Astrocyte of the spinal cord (primary cell): ENCODE data around the gene SCRN3.
"Not testable (repeated sequence)": the region's sequence is repeated elsewhere in the genome, so short reads cannot be mapped to it uniquely, and the experiment has no call there.

ENCODE experiments used
- DNase-seq: peaks from one replicate; pipeline ENCODE4 v3.0.0; 2011; ENCODE audit warnings: low read depth, low spot score
- H3K4me3 ChIP-seq: 2 replicates; pipeline ENCODE4 v1.5.1; 2011; ENCODE audit warnings: low read depth, mild to moderate bottlenecking, low read length, moderate library complexity
- CTCF ChIP-seq: IDR thresholded peaks from 2 replicates; pipeline ENCODE4 v1.5.1; 2012; ENCODE audit warnings: low read depth, mild to moderate bottlenecking, low read length, inconsistent platforms
- in situ Hi-C: cut with HindIII; loops from 2 replicates; pipeline ENCODE4 v1.10.0; 2017; ENCODE audit warnings: low sequenced_read_pairs

Gene SCRN3

GRCh38 chr2:174364628-174365027 is 30.9 kb upstream of the SCRN3 start:
- no peak for TF ChIP-seq CTCF
- no peak overlapping the region for H3K4me3 ChIP-seq
- no peak for DNase-seq
- in situ Hi-C loops: no loop called here

- DNase-seq: peak; percentile 57
- TF ChIP-seq CTCF: no peak
- in situ Hi-C loops: no loop called here
- H3K4me3 ChIP-seq: no peak overlapping the region
Measured at GRCh38 chr2:174365571-174365970, 30.0 kb upstream of the SCRN3 start.

- DNase-seq: no peak
- in situ Hi-C loops: no loop called here
- TF ChIP-seq CTCF: no peak
- H3K4me3 ChIP-seq: no peak overlapping the region
Measured at GRCh38 chr2:174368691-174369090, 26.8 kb upstream of the SCRN3 start.

GRCh38 chr2:174376967-174377366 is 18.6 kb upstream of the SCRN3 start:
- no peak overlapping the region for H3K4me3 ChIP-seq
- no peak for DNase-seq
- in situ Hi-C loops: no loop called here
- no peak for TF ChIP-seq CTCF

- no peak overlapping the region for H3K4me3 ChIP-seq
- no peak for TF ChIP-seq CTCF
- no peak for DNase-seq
- in situ Hi-C loops: no loop called here
Measured at GRCh38 chr2:174383796-174384195, 11.7 kb upstream of the SCRN3 start.

GRCh38 chr2:174385201-174385600 is 10.3 kb upstream of the SCRN3 start:
- DNase-seq: no peak
- no peak overlapping the region for H3K4me3 ChIP-seq
- no peak for TF ChIP-seq CTCF
- in situ Hi-C loops: no loop called here

GRCh38 chr2:174388706-174389105 is 6.8 kb upstream of the SCRN3 start:
- H3K4me3 ChIP-seq, in situ Hi-C loops, DNase-seq: not testable (repeated sequence)
